HG03108 (cell line): Measurements from ENCODE around the gene C17orf107.

Experiments used
- ATAC-seq: cut with Tn5 transposase; IDR thresholded peaks from one replicate; pipeline ENCODE4 v1.9.1; 2021; ENCODE audit warnings: moderate library complexity; ENCODE audit not compliant: unreplicated experiment

The C17orf107 gene

DNA sequence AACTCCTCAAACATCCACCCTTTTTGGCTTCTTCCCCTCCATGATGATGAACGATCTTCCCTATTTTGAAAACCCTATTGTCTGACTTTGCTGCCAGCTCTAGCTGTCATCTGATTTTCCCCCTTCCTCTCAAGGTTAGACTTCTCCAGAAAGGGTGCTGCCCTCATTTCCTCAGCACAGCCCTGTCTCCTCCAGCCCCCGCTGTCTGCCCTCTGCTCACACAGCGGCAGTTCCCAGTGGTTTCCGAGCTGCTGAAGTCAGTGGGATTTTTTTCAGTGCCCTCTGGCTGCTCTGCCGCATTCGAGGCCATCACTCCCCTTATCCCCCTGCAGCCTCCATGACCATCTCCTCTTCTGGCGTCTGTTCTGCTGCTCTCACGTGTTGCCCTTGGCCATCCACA is 26.6 kb upstream of the C17orf107 start:
- no peak for ATAC-seq

DNA sequence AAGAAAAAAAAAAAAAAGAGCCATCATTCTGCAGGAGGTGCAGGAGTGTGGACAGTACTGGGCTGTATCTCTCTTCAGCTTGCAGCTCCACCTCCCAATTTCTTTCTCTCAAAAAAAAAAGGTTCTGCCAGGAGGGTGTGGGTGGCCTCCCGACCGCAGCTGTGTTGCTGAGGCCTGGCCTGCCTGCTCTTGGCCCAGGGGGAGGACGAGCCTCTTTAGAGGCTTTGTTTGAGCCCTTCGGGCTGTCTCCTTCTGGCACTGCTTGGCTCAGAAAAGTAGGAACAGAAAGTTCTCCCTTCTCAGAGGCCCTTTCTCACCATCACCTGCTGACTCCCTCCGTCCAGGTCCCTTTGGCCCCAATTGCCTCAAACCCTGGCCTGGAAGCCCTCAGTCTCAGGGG is 22.2 kb upstream of the C17orf107 start:
- no peak for ATAC-seq

DNA sequence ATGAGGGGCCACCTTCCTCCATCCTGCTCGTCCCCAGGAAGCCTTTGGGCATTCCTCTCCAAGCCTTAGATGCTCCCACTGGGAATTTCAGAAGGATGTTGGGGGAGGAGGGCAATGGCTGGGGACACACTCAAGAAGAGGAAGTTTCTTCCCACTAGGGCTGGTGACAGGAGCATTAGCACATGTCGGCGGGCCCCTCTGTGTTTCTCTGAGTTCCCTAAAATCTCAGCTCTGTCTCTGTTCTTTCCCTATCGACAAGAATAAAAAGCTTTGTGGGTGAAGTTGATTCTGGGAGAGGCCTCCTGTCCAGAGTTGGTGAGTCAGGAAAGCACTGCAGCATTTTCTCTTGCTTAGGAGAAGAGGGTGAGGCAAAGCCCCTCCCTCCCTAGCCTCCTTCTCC is 19.7 kb upstream of the C17orf107 start:
- no peak for ATAC-seq

DNA sequence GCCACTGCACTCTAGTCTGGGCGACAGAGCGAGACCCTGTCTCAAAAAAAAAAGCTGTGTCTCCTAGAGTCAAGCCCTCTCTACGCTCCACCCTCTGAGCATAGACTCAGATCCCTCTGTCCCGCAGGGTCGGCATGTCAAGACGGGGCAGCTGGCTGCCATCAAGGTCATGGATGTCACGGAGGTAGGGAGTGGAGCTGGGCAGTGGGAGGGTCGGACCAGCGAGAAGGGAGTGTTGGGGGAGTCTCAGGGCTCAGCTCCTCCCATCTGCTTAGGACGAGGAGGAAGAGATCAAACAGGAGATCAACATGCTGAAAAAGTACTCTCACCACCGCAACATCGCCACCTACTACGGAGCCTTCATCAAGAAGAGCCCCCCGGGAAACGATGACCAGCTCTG is 18.5 kb upstream of the C17orf107 start:
- no peak for ATAC-seq

DNA sequence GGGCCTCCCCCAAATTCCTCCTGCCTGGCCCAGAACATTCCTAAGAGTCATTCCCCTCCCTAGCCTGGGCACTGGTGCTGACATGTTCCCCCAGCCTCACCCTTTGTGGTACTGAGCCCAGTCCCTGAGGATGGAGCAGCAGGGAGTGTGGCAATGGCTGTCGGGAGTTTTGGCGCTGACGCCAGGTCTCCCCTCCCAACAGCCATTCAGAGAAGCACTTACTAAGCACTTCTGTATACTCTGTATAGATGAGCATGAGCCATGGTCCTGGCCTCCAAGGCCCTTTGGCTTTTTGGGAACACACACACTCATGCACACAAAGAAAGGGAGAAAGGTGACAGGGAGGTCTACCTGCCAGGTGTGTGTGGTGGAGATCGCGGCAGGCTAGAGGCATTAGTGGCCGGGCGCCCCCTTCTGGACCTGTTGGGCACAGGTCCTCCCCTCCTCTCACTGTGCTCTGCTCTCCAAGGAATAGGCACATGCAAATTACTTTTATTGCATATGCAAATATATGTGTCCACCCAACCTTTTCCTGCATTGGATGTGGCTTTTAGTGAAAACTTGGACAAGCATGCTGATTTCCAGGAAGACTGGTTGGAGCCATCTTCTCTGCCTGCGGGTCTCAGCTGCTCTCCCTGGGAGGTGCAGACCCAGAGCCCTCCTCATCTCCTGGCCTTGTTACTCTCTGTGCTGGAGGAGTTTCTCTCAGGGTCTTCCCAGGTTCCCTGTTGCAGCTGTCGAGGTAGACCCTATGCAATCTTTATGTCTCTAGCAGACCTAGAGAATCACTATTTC is 17.4 kb upstream of the C17orf107 start:
- ATAC-seq = no peak

DNA sequence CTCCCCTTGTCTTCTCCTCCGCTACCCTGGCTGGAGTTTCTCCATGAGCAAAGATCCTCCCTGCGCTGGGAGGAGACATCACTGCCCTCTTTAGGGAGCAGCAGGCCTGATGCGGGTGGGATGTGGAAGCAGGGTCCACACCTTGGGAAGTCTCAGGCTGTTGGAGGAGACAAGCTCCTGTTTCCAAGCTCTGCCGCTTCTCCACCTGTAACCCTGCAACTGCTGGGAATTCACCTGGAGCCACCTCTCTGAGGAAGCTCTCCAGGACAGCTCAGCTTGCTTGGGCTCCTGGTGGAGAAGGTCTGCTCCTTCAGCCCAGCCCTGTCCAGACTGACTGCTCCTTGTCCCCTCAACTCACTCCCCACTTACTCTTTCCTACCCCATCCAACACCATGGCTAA is 14.8 kb upstream of the C17orf107 start:
- no peak for ATAC-seq

DNA sequence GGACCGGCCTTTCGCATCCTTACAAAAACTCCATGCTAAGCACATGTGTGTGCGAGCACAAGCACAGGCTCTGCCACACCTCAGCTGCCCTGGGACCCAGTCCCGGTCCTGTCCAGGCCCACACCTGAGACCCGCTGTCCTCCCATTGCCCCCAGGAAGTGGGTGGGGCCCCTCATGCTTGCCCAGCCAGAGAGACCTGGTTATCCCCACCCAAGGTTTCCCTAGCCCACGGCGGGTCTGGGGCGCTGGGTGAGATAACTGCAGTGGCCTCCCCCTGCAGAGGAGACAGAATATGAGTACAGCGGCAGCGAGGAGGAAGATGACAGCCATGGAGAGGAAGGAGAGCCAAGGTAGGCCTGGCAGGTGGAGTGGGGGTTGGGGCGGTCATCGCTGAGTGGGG is 12.5 kb upstream of the C17orf107 start:
- no peak for ATAC-seq

DNA sequence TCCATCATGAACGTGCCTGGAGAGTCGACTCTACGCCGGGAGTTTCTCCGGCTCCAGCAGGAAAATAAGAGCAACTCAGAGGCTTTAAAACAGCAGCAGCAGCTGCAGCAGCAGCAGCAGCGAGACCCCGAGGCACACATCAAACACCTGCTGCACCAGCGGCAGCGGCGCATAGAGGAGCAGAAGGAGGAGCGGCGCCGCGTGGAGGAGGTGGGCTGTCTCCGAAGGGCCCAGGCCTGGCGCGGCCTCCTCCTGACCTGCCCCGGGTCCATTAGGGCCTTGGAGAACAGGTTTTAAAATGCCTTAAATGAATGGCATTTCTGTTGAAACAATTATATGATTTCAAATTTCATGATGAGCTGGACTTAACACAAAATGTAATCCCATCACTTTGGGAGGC is 11.8 kb upstream of the C17orf107 start:
- no peak for ATAC-seq

DNA sequence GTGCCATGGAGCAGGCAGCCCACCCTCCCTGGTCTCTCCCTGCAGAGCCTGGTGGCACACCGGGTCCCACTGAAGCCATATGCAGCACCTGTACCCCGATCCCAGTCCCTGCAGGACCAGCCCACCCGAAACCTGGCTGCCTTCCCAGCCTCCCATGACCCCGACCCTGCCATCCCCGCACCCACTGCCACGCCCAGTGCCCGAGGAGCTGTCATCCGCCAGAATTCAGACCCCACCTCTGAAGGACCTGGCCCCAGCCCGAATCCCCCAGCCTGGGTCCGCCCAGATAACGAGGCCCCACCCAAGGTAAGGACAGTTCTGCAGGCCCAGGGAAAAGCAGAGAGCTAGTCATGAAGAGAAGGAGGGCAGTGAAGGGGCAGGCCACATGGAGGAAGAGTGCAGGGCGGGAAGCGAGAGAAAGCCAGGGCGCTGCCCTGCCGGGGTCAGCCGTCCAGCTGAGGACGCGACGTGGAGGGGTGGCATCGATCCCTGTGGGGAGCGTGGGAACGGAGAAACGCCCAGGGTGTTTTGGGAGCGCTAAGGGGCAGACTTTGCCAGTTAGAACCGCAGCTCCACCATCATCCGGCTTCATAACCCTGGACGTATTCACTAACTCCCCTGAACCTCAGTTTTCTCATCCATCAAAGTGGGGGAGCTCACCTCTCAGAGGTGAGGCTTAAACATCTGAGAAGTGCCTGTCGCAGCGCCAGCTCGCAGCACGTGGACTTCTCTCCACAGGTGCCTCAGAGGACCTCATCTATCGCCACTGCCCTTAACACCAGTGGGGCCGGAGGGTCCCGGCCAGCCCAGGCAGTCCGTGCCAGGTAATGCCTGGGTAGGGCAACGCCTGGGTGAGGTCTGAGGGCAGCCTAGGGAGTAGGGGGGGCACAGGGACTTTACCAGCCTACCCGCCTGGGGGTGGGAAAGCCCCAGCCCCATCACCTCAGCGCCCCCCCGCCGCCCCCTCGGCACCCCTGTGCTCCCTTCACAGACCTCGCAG is 7.6 kb upstream of the C17orf107 start:
- ATAC-seq = no peak

DNA sequence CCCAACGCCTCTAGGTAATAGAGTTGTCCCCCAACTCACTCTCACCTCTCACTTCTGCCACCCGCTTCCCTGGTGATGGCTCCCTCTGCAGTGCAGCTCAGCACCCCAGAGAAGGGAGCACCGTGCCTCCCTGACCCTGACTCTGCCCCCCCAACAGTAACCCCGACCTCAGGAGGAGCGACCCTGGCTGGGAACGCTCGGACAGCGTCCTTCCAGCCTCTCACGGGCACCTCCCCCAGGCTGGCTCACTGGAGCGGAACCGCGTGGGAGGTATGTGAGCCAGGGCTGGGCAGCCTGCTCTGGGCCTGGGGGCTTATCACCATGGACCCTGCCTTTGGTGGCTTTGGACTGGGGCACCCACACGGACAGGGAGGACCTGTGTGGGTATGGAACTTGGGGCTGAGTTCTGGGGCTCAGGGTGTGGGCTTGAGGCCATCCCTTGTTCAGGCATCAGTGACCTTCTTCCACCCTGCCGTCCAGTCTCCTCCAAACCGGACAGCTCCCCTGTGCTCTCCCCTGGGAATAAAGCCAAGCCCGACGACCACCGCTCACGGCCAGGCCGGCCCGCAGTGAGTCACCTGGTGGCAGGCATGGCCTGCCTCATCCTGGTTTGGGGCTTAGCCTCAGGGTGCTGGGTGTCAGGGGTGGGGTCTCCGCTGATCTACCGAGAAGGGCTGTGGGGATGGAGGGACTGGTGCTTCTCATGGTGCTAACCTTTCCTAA is 6.7 kb upstream of the C17orf107 start:
- ATAC-seq = no peak

DNA sequence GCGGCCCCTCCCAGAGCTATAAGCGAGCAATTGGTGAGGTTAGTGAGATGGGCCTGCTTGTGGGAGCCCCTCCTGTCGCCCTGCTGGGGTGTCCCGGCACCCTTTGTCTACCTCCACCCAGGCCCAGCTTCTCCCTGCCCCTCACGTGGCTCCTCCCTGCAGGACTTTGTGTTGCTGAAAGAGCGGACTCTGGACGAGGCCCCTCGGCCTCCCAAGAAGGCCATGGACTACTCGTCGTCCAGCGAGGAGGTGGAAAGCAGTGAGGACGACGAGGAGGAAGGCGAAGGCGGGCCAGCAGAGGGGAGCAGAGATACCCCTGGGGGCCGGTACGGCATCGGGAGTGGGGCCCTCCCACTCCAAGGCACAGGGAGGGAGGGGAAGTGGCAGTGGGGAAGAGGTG is 6.1 kb upstream of the C17orf107 start:
- no peak for ATAC-seq

DNA sequence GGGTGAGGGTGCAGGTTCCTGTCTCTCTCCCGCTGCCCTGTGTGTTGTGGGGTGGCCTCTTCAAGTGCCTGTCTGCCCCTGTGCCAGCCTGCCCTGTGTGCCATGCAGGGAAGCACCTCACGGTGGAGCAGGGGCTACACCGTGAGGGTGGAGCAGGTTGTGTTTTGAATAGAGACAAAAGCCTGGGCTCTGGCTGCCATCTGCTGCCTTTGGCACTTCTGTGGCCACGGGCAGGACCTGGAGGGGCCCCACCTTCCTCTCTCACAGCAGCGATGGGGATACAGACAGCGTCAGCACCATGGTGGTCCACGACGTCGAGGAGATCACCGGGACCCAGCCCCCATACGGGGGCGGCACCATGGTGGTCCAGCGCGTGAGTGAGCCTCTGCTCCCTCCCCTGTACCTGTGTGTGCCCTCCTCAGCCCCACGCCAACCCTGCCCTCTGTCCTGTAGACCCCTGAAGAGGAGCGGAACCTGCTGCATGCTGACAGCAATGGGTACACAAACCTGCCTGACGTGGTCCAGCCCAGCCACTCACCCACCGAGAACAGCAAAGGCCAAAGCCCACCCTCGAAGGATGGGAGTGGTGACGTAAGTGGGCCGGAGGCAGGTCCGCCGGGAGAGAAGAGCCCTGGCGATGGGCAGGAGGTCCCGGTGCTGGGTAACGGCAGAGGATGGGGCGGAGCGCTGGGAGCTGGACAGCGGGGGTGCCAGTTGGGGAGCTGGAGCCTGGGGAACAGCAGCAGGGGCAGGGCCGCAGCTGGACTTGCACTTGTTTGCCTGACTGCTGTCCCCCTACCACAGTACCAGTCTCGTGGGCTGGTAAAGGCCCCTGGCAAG is 5.4 kb upstream of the C17orf107 start:
- no peak for ATAC-seq

DNA sequence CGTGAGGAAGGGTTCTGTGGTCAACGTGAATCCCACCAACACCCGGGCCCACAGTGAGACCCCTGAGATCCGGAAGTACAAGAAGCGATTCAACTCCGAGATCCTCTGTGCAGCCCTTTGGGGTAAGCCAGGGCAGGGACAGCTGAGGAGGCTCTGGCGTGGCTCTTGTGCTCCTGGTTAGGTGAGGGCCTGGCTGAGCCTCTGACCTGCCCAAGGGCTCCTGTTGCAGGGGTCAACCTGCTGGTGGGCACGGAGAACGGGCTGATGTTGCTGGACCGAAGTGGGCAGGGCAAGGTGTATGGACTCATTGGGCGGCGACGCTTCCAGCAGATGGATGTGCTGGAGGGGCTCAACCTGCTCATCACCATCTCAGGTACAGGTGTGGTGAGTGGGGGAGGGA is 4.2 kb upstream of the C17orf107 start:
- no peak for ATAC-seq

DNA sequence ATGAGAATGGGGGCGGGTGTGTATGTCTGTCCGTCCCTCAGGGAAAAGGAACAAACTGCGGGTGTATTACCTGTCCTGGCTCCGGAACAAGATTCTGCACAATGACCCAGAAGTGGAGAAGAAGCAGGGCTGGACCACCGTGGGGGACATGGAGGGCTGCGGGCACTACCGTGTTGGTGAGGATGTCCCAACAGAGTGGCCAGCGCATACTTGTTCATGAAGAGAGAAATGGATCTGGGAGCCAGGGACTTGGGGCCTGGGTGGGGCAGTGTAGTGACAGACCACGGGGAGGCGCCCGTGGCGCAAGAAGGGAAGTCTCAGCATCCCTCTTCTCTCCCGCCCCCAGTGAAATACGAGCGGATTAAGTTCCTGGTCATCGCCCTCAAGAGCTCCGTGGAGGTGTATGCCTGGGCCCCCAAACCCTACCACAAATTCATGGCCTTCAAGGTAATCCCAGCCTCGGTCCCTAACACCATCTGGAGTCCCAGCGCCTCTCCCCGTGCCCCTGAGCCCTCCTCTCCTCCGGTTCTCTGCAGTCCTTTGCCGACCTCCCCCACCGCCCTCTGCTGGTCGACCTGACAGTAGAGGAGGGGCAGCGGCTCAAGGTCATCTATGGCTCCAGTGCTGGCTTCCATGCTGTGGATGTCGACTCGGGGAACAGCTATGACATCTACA is 3.5 kb upstream of the C17orf107 start:
- ATAC-seq = no peak

DNA sequence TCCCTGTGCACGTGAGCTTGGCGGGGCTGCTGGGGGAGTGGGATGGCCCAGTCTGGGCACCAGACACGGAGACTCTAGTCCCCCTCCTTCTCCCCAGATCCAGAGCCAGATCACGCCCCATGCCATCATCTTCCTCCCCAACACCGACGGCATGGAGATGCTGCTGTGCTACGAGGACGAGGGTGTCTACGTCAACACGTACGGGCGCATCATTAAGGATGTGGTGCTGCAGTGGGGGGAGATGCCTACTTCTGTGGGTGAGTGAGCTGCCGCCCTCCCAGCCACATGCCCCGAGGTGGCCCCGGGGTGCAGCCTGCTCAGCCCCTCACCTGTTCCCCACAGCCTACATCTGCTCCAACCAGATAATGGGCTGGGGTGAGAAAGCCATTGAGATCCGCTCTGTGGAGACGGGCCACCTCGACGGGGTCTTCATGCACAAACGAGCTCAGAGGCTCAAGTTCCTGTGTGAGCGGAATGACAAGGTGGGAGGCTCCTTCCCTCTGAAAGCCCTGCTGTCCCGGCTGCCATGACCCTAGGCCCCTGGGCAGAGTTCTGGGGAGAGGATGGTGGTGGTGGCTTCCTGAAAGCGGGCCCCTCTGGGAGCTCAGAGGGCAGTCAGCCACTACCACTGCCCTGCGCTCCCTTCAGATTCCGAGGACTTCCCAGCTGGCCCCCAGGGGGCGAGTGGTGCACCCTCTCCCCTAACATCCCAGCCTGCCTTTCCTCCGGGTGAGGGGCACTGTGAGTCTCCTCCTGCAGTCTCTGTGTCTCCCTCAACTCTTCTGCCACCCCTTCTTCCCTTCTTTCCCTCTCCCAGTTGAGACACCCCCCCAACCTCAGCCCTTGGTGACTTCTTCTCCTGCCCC is 2.8 kb upstream of the C17orf107 start:
- no peak for ATAC-seq

DNA sequence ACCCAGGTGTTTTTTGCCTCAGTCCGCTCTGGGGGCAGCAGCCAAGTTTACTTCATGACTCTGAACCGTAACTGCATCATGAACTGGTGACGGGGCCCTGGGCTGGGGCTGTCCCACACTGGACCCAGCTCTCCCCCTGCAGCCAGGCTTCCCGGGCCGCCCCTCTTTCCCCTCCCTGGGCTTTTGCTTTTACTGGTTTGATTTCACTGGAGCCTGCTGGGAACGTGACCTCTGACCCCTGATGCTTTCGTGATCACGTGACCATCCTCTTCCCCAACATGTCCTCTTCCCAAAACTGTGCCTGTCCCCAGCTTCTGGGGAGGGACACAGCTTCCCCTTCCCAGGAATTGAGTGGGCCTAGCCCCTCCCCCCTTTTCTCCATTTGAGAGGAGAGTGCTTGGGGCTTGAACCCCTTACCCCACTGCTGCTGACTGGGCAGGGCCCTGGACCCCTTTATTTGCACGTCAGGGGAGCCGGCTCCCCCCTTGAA is 2.1 kb upstream of the C17orf107 start:
- ATAC-seq = no peak

DNA sequence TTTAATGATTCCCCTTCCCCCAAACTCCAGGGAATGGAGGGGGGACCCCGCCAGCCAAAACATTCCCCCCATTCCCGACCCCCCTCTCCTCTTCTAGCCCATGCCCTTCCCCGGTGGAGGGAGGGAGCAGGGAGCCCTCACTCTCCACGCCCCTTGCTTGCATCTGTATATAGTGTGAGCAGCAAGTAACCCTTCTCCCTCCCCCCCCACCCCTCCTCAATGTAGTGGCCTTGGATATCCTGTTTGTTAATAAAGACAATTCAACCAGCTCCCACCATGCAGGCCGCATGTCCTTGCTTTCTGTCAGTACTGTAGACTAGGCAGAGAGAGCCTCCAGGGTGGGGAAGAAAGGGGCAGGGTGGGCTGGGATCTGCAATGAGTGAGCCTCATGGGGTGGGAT is 1.6 kb upstream of the C17orf107 start:
- ATAC-seq = no peak

DNA sequence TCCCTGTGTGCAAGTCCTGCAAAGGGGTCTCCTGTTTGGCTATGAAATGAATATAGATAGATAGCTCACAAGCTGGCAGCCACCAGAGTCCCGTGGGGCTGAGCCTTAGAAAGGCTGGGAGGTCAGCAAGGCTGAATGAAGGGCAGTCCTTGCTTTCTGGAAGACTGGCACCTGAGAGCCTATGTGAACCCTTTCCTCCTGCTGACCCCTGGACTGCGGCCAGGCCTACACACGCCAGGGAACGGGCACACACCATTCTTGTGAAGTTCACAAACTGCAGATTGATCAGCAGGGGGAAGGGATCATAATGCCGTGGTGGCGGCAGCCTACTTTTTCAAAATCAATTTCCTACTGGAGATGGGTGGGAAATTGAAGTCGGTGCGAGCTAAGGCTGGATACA is 985 bp upstream of the C17orf107 start:
- no peak for ATAC-seq

DNA sequence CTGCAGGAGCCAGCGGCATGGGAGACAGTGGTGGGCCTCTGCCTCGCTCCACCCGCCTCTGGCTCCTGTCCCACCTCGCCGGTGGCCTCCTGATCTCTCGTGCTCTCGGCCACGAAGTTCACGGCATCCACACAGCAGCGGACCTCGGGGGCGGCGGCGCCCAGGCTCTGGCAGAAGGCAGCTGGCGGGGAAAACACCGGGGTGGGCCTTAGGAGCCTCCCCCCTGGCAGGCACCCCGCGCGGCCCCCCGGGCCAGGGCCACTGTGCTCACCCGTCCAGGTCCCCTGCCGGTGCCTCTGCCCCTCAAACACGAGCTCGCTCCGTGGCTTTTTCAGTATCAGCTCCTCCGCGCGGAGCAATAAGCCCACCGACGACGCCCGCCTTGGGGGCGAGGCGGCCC is 409 bp upstream of the C17orf107 start:
- ATAC-seq = no peak
